ENCODE data around the gene ANXA5.

- TF ChIP-seq CTCF (conservative IDR thresholded peaks at IDR 0.05; ENCODE audit: low read depth, low read length) (no peak), EZH2 (IDR thresholded peaks at IDR 0.05; ENCODE audit: low read length, unreplicated experiment) (no peak)
Observed at GRCh38 chr4:121642876-121643585, 53.7 kb downstream of the ANXA5 start.

Data from PC-3 (cell line).